GM10248 (cell line): Measurements from ENCODE around the gene FIBIN.
"Not testable (repeated sequence)": the region's sequence is repeated elsewhere in the genome, so short reads cannot be mapped to it uniquely, and the experiment has no call there.

ENCODE experiments used
- CTCF ChIA-PET: fragments of 300-600 bp; sonication (Branson Sonifier 250); formaldehyde crosslinking; extraction: SDS; loops from one replicate; lab custom pipeline; 2021; ENCODE audit warnings: antibody characterized with exemption; lab: Yijun Ruan, JAX
- POLR2A ChIA-PET: fragments of 350-650 bp; sonication (Branson Sonifier 250); formaldehyde crosslinking; extraction: SDS; loops from one replicate; lab custom pipeline; 2020; ENCODE audit warnings: antibody characterized with exemption; lab: Yijun Ruan, JAX
- DNase-seq: peaks from one replicate; pipeline ENCODE4 v3.0.0; 2012; ENCODE audit errors: extremely low spot score
- CTCF ChIP-seq: IDR thresholded peaks from 2 replicates; pipeline ENCODE4 v1.5.1; 2012; ENCODE audit warnings: mild to moderate bottlenecking, low read depth; ENCODE audit errors: extremely low read depth, missing control alignments, control extremely low read depth

FIBIN gene

GRCh38 chr11:26960281-26960680 is 33.6 kb upstream of the FIBIN start:
- no peak for TF ChIP-seq CTCF
- CTCF ChIA-PET = no interaction called here
- DNase-seq = no peak
- POLR2A ChIA-PET = no interaction called here

- no peak for DNase-seq
- no peak for TF ChIP-seq CTCF
- ChIA-PET POLR2A (no interaction called here), CTCF (interaction anchor here (0.8 to 1.8 kb wide), 3 partner anchors 9 to 13 kb away, joined by 3 to 4 read pairs (median 3); no protein-coding TSS in a partner anchor)
Observed at GRCh38 chr11:26963764-26964163, 30.1 kb upstream of the FIBIN start.

- no peak for DNase-seq
Observed at GRCh38 chr11:26964339-26964738, 29.6 kb upstream of the FIBIN start.

GRCh38 chr11:26964847-26965485 is 28.9 kb upstream of the FIBIN start:
- POLR2A ChIA-PET, CTCF ChIA-PET, DNase-seq: not testable (repeated sequence)

More at GRCh38 chr11:26964339-26964738, 29.6 kb upstream of the FIBIN start:
- ChIA-PET POLR2A (no interaction called here), CTCF (interaction anchor here (0.8 to 1.8 kb wide), 3 partner anchors 9 to 13 kb away, joined by 3 to 4 read pairs (median 3); no protein-coding TSS in a partner anchor)
- no peak for TF ChIP-seq CTCF

- POLR2A ChIA-PET = no interaction called here
- no peak for TF ChIP-seq CTCF
- CTCF ChIA-PET = interaction anchor here (1.3 kb wide), 1 partner anchor 9 kb away, joined by 3 read pairs; no protein-coding TSS in a partner anchor
- no peak for DNase-seq
Observed at GRCh38 chr11:26971961-26972360, 22.0 kb upstream of the FIBIN start.

GRCh38 chr11:26974069-26974783 is 19.7 kb upstream of the FIBIN start:
- DNase-seq = no peak
- ChIA-PET POLR2A (no interaction called here), CTCF (interaction anchor here (1.6 kb wide), 1 partner anchor 11 kb away, joined by 4 read pairs; no protein-coding TSS in a partner anchor)
- TF ChIP-seq CTCF = no peak

GRCh38 chr11:26974996-26975395 is 18.9 kb upstream of the FIBIN start:
- ChIA-PET CTCF (no interaction called here), POLR2A (no interaction called here)
- TF ChIP-seq CTCF = no peak
- DNase-seq = no peak
